GM12878 (cell line): ENCODE data around the gene KRT4. TPM values are rescaled to one million over a fixed set of nuclear protein-coding genes. Genes with fewer than 3 reads are reported as not detected.

Experiments
- ATAC-seq: fragments of 200-7000 bp; cut with Tn5 transposase; 3 replicates; pipeline ENCODE4 v1.9.1; 2020; ENCODE audit warnings: mild to moderate bottlenecking, moderate library complexity
- BruUV-seq: library from RNA; stranded (reverse); fragments of 400-500 nt; replicated peaks from 2 replicates; lab custom pipeline; 2021; lab: Mats Ljungman, UMichigan
- CTCF ChIA-PET: fragments of 300-600 bp; sonication (Branson Sonifier 250); formaldehyde crosslinking; extraction: SDS; loops from one replicate; lab custom pipeline; 2021; ENCODE audit warnings: inconsistent platforms; lab: Yijun Ruan, JAX
- POLR2A ChIA-PET: fragments of 350-600 bp; formaldehyde crosslinking; extraction: SDS; loops from one replicate; lab custom pipeline; 2021; ENCODE audit warnings: inconsistent platforms; lab: Charles Lee
- RAD21 ChIA-PET: fragments of 300-600 bp; sonication (Branson Sonifier 250); formaldehyde crosslinking; loops from one replicate; lab custom pipeline; 2023; ENCODE audit warnings: antibody characterized with exemption; ENCODE audit not compliant: unreplicated experiment; lab: Charles Lee
- SMC1A ChIA-PET: fragments of 300-600 bp; sonication (Branson Sonifier 250); formaldehyde crosslinking; loops from one replicate; lab custom pipeline; 2023; ENCODE audit not compliant: unreplicated experiment, uncharacterized antibody; lab: Charles Lee
- DNase-seq: peaks from one replicate; pipeline ENCODE4 v3.0.0-alpha.2; 2011; ENCODE audit warnings: low read depth, low spot score
- FAIRE-seq: peaks from 3 replicates; lab custom pipeline; 2011; peaks lifted over from hg19 to GRCh38; lab: Jason Lieb, UNC
- H2AFZ ChIP-seq: 2 replicates; pipeline ENCODE4 v1.6.0; 2011; ENCODE audit warnings: low read depth, low read length, control low read depth; ENCODE audit not compliant: control insufficient read depth
- H3K27ac ChIP-seq: 2 replicates; pipeline ENCODE4 v1.5.1; 2011; ENCODE audit warnings: control low read depth; ENCODE audit not compliant: control insufficient read depth, insufficient read depth
- H3K27me3 ChIP-seq, 2 experiments: replicated peaks in 1 of 2; 2 replicates each; pipeline versions ENCODE4 v1.6.0 to v1.6.1; 2011; ENCODE audit warnings: low read length in 1 of 2; ENCODE audit not compliant: control insufficient read depth in 2 of 2, insufficient read depth in 2 of 2
- H3K36me3 ChIP-seq, 2 experiments: 2 replicates each; pipeline ENCODE4 v1.5.1; 2011; ENCODE audit warnings: low read length in 1 of 2; ENCODE audit not compliant: control insufficient read depth in 2 of 2, insufficient read depth in 2 of 2
- H3K4me1 ChIP-seq: 2 replicates; pipeline ENCODE4 v1.6.1; 2011; ENCODE audit warnings: mild to moderate bottlenecking, low read length, moderate library complexity, mixed read lengths; ENCODE audit not compliant: control insufficient read depth, insufficient read depth
- H3K4me2 ChIP-seq: 2 replicates; pipeline ENCODE4 v1.6.0; 2011; ENCODE audit warnings: control low read depth; ENCODE audit not compliant: control insufficient read depth, insufficient read depth
- H3K4me3 ChIP-seq: fragments of 200-600 bp; sonication (generic); 2 replicates; pipeline ENCODE4 v1.5.1; 2016
- H3K79me2 ChIP-seq: 2 replicates; pipeline ENCODE4 v1.6.0; 2011; ENCODE audit warnings: low read length; ENCODE audit not compliant: control insufficient read depth, insufficient read depth
- H3K9ac ChIP-seq: 2 replicates; pipeline ENCODE4 v1.8.0; 2011; ENCODE audit warnings: low read length, control low read depth, mixed read lengths; ENCODE audit not compliant: control insufficient read depth, insufficient read depth
- H3K9me3 ChIP-seq: replicated peaks from 3 replicates; pipeline ENCODE4 v1.5.1; 2011; ENCODE audit warnings: mild to moderate bottlenecking, low read length; ENCODE audit not compliant: control insufficient read depth, insufficient read depth
- H4K20me1 ChIP-seq: 2 replicates; pipeline ENCODE4 v1.6.0; 2011; ENCODE audit not compliant: control insufficient read depth, insufficient read depth
- EZH2 ChIP-seq: IDR thresholded peaks from 2 replicates; pipeline ENCODE4 v1.6.1; 2012; ENCODE audit warnings: low read depth, mild to moderate bottlenecking, control low read depth, inconsistent platforms, low read length, borderline replicate concordance; ENCODE audit not compliant: control insufficient read depth
- FOXK2 ChIP-seq: fragments of 450-650 bp; IDR thresholded peaks from 2 replicates; pipeline ENCODE4 v1.6.1; 2017; ENCODE audit warnings: mild to moderate bottlenecking, moderate library complexity
- IRF4 ChIP-seq: IDR thresholded peaks from 2 replicates; pipeline ENCODE4 v1.6.1; 2011; ENCODE audit warnings: low read depth, low read length
- PAX8 ChIP-seq: fragments of 450-650 bp; IDR thresholded peaks from 2 replicates; pipeline ENCODE4 v1.6.1; 2017; ENCODE audit warnings: mild to moderate bottlenecking, moderate library complexity
- SREBF2 ChIP-seq: IDR thresholded peaks from 2 replicates; pipeline ENCODE4 v1.6.1; 2012; ENCODE audit warnings: mild to moderate bottlenecking, low read length
- STAT1 ChIP-seq: fragments of 450-650 bp; conservative IDR thresholded peaks from 2 replicates; pipeline ENCODE4 v1.6.1; 2014; ENCODE audit warnings: antibody characterized with exemption, mild to moderate bottlenecking
- whole genome bisulfite sequencing: methylation state at CpG from one replicate; pipeline ENCODE4 v1.1.6; 2016; ENCODE audit warnings: low lambda C conversion rate; ENCODE audit not compliant: insufficient replicate concordance, insufficient coverage; ENCODE audit errors: missing lambda C conversion rate; 5-methylcytosine and 5-hydroxymethylcytosine counted together
- in situ Hi-C: fragments of 300-500 bp; cut with MboI; formaldehyde crosslinking; loops from 9 replicates; pipeline ENCODE4 v1.14.3; 2018; ENCODE audit warnings: mixed read lengths
- intact Hi-C: fragments of 100-400 bp; cut with micrococcal nuclease; formaldehyde crosslinking; loops from one replicate; pipeline ENCODE4 v1.14.2; 2022; ENCODE audit not compliant: unreplicated experiment
- polyA plus RNA-seq, 11 experiments: library from polyadenylated mRNA; depleted of rRNA in 4 of 11; unstranded in 6 of 11; stranded (reverse) in 5 of 11; fragments of >200 nt; fragmentation: Nextera tagmentation in 4 of 11; fragmentation: Illumina TruSeq in 1 of 11; extraction: Ambion mirVana in 4 of 11; extraction: Trizol in 1 of 11; gene quantifications; 1 replicate in 1 of 11; 2 replicates in 10 of 11; pipeline versions ENCODE4 v1.2.1 to v1.2.3, GENCODE V29; 2011 to 2016; ENCODE audit warnings: inconsistent platforms in 2 of 11, missing spikeins in 2 of 11, low read depth in 1 of 11
- total RNA-seq, 4 experiments: library from RNA; depleted of rRNA in 3 of 4; stranded (reverse); fragments of >200 nt in 3 of 4; fragmentation: Illumina TruSeq in 1 of 4; extraction: Trizol in 1 of 4; gene quantifications; 2 replicates each; pipeline versions ENCODE4 v1.2.1 to v1.2.3, GENCODE V29; 2013 to 2021
- TF ChIP-seq, protein P1 (sequence below): IDR thresholded peaks from 2 replicates; pipeline ENCODE4 v1.6.1; 2011; ENCODE audit warnings: borderline replicate concordance, low read depth, mild to moderate bottlenecking, moderate library complexity, mixed read lengths, low read length; ENCODE audit not compliant: insufficient read depth; ENCODE audit errors: extremely low read length
- TF ChIP-seq, protein P2 (sequence below): IDR thresholded peaks from 2 replicates; pipeline ENCODE4 v1.6.1; 2012; ENCODE audit warnings: low read depth, low read length, improper control_type of control experiment
- TF ChIP-seq, protein P3 (sequence below): IDR thresholded peaks from 2 replicates; pipeline ENCODE4 v1.6.1; 2012; ENCODE audit warnings: mild to moderate bottlenecking, low read depth, low read length

The KRT4 gene
- total and polyA plus RNA-seq, 10 of the 15 experiments (the other 5 are each of a cell fraction or from before 2014, with no cell fraction given) = not detected

DNA sequence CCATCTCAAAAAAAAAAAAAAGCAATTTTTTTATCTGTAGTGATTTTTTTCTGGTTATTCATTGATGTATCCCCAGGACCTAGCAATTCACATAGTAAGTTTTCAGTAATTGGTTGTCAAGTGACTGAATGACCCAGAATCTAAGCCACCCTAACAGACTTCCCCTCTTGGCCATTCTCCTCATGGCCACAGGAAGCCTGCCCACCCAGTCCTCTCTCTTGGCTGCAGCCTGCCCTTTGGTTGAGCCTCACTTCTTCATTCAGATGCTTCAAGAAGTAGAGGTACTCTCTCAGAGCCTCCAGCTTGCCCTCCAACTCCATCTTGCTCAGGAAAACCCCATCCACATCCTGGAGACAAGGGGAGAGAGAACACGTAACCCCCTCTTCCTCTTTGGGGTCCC lies 32.0 kb upstream of the KRT4 start:
- FAIRE-seq (no peak), ATAC-seq (no peak), DNase-seq (no peak)
- H3K27me3 ChIP-seq = no peaks in the 10 kb centered on the region; a peak in 3 of 4 replicates
- in situ Hi-C loops (no loop called here), intact Hi-C loops (no loop called here)
- no peak overlapping the region for H2AFZ ChIP-seq
- BruUV-seq = no TSS peak
- H3K9me3 ChIP-seq = no peaks in the 10 kb centered on the region
- H3K36me3 ChIP-seq = no peaks in the 10 kb centered on the region
- no peaks in the 10 kb centered on the region for H4K20me1 ChIP-seq
- TF ChIP-seq IRF4 = no peak
- TF ChIP-seq, protein P1, sequence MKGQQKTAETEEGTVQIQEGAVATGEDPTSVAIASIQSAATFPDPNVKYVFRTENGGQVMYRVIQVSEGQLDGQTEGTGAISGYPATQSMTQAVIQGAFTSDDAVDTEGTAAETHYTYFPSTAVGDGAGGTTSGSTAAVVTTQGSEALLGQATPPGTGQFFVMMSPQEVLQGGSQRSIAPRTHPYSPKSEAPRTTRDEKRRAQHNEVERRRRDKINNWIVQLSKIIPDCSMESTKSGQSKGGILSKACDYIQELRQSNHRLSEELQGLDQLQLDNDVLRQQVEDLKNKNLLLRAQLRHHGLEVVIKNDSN = no peak
- no peak for TF ChIP-seq FOXK2
- TF ChIP-seq, protein P2, sequence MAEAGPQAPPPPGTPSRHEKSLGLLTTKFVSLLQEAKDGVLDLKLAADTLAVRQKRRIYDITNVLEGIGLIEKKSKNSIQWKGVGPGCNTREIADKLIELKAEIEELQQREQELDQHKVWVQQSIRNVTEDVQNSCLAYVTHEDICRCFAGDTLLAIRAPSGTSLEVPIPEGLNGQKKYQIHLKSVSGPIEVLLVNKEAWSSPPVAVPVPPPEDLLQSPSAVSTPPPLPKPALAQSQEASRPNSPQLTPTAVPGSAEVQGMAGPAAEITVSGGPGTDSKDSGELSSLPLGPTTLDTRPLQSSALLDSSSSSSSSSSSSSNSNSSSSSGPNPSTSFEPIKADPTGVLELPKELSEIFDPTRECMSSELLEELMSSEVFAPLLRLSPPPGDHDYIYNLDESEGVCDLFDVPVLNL = no peak
- TF ChIP-seq, protein P3, sequence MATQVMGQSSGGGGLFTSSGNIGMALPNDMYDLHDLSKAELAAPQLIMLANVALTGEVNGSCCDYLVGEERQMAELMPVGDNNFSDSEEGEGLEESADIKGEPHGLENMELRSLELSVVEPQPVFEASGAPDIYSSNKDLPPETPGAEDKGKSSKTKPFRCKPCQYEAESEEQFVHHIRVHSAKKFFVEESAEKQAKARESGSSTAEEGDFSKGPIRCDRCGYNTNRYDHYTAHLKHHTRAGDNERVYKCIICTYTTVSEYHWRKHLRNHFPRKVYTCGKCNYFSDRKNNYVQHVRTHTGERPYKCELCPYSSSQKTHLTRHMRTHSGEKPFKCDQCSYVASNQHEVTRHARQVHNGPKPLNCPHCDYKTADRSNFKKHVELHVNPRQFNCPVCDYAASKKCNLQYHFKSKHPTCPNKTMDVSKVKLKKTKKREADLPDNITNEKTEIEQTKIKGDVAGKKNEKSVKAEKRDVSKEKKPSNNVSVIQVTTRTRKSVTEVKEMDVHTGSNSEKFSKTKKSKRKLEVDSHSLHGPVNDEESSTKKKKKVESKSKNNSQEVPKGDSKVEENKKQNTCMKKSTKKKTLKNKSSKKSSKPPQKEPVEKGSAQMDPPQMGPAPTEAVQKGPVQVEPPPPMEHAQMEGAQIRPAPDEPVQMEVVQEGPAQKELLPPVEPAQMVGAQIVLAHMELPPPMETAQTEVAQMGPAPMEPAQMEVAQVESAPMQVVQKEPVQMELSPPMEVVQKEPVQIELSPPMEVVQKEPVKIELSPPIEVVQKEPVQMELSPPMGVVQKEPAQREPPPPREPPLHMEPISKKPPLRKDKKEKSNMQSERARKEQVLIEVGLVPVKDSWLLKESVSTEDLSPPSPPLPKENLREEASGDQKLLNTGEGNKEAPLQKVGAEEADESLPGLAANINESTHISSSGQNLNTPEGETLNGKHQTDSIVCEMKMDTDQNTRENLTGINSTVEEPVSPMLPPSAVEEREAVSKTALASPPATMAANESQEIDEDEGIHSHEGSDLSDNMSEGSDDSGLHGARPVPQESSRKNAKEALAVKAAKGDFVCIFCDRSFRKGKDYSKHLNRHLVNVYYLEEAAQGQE = no peak
- no peak for TF ChIP-seq SREBF2
- no peak for TF ChIP-seq EZH2
- no peak for TF ChIP-seq STAT1
- TF ChIP-seq PAX8 = no peak
- no peak overlapping the region for H3K27ac ChIP-seq
- POLR2A ChIA-PET = interaction anchor here (0.7 kb wide), 1 partner anchor 911 kb away, joined by 3 read pairs; no protein-coding TSS in a partner anchor
- RAD21 ChIA-PET = no interaction called here
- SMC1A ChIA-PET = interaction anchor here (0.7 kb wide), 1 partner anchor 1554 kb away, joined by 3 read pairs; no protein-coding TSS in a partner anchor
- H3K4me3 ChIP-seq = no peak overlapping the region
- no peak overlapping the region for H3K4me2 ChIP-seq
- WGBS = 10% methylated on average over 1 of the region's 1 CpG
- no peaks in the 10 kb centered on the region for H3K4me1 ChIP-seq
- CTCF ChIA-PET = no interaction called here
- H3K9ac ChIP-seq = no peak overlapping the region
- H3K79me2 ChIP-seq = no peaks in the 10 kb centered on the region
